A549 (cell line): ENCODE measurements around the gene TMEM63C. TPM values are rescaled to one million over a fixed set of nuclear protein-coding genes. Genes with fewer than 3 reads are reported as not detected.

ENCODE experiments used
- ATAC-seq, 2 experiments: fragments of 200-7000 bp in 1 of 2; fragments of >200 bp in 1 of 2; cut with Nextera tagmentation in 1 of 2; cut with Tn5 transposase in 1 of 2; 3 replicates each; pipeline versions ENCODE4 v1.8.0 to v1.9.1; 2018 to 2020; ENCODE audit warnings: mild to moderate bottlenecking in 1 of 2, moderate library complexity in 1 of 2
- CTCF ChIA-PET: fragments of 300-600 bp; sonication (Branson Sonifier 250); formaldehyde crosslinking; extraction: SDS; loops from one replicate; lab custom pipeline; 2021; ENCODE audit warnings: antibody characterized with exemption, inconsistent platforms; lab: Yijun Ruan, JAX
- POLR2A ChIA-PET: fragments of 350-600 bp; formaldehyde crosslinking; extraction: SDS; loops from one replicate; lab custom pipeline; 2021; ENCODE audit warnings: antibody characterized with exemption, inconsistent platforms; lab: Yijun Ruan, JAX
- DNase-seq, 2 experiments: peaks; one replicate each; pipeline versions ENCODE4 v3.0.0 to v3.0.0-alpha.2; 2011 to 2016; ENCODE audit warnings: low read depth in 1 of 2, low spot score in 1 of 2
- FAIRE-seq: peaks from 2 replicates; lab custom pipeline; 2011; peaks lifted over from hg19 to GRCh38; lab: Jason Lieb, UNC
- H3K27ac ChIP-seq, 2 experiments: fragments of >200 bp; sonication (Bioruptor Twin); formaldehyde crosslinking; 3 replicates each; pipeline ENCODE4 v1.5.1; 2016 to 2017
- H3K4me1 ChIP-seq: fragments of >200 bp; sonication (Bioruptor Twin); formaldehyde crosslinking; 3 replicates; pipeline ENCODE4 v1.6.1; 2016
- H3K4me2 ChIP-seq: fragments of >200 bp; sonication (Bioruptor Twin); formaldehyde crosslinking; 3 replicates; pipeline ENCODE4 v1.6.1; 2016
- H3K4me3 ChIP-seq: fragments of >200 bp; sonication (Bioruptor Twin); formaldehyde crosslinking; 3 replicates; pipeline ENCODE4 v1.5.1; 2016
- H3K9me3 ChIP-seq: fragments of >200 bp; sonication (Bioruptor Twin); formaldehyde crosslinking; 3 replicates; pipeline ENCODE4 v1.6.1; 2016
- CBX2 ChIP-seq: fragments of 200-600 bp; sonication (generic); IDR thresholded peaks from 2 replicates; pipeline ENCODE4 v1.6.1; 2016; ENCODE audit warnings: low read depth, mild to moderate bottlenecking, borderline replicate concordance
- CBX8 ChIP-seq: fragments of 200-600 bp; sonication (generic); IDR thresholded peaks from 2 replicates; pipeline ENCODE4 v1.6.1; 2016
- CHD4 ChIP-seq: fragments of 200-600 bp; sonication (generic); IDR thresholded peaks from 2 replicates; pipeline ENCODE4 v1.6.1; 2016; ENCODE audit warnings: antibody characterized with exemption, mild to moderate bottlenecking, borderline replicate concordance
- EHMT2 ChIP-seq: fragments of 200-600 bp; sonication (generic); IDR thresholded peaks from 2 replicates; pipeline ENCODE4 v1.6.1; 2016; ENCODE audit warnings: antibody characterized with exemption, low read depth, mild to moderate bottlenecking, moderate library complexity
- EP300 ChIP-seq, 2 experiments: fragments of >200 bp; sonication (Bioruptor Twin); formaldehyde crosslinking; IDR thresholded peaks; 2 replicates in 1 of 2; 3 replicates in 1 of 2; pipeline ENCODE4 v1.6.1; 2016 to 2017
- ESRRA ChIP-seq: fragments of 150-350 bp; IDR thresholded peaks from 2 replicates; pipeline ENCODE4 v1.6.1; 2014; ENCODE audit warnings: mild to moderate bottlenecking, low read length, borderline replicate concordance
- FOSL2 ChIP-seq, 2 experiments: fragments of 450-650 bp in 1 of 2; fragments of >200 bp in 1 of 2; sonication (Bioruptor Twin) in 1 of 2; formaldehyde crosslinking; IDR thresholded peaks; 2 replicates each; pipeline versions ENCODE4 v1.5.0 to v1.6.1; 2016 to 2020; ENCODE audit warnings: mild to moderate bottlenecking in 1 of 2, moderate library complexity in 1 of 2
- HDAC2 ChIP-seq: fragments of 200-600 bp; sonication (generic); IDR thresholded peaks from 2 replicates; pipeline ENCODE4 v1.6.1; 2016
- HOXB13 ChIP-seq: fragments of 250-450 bp; sonication (Bioruptor Pico); IDR thresholded peaks from 2 replicates; pipeline ENCODE4 v1.5.0; 2020; ENCODE audit warnings: low read depth, mild to moderate bottlenecking, moderate library complexity
- JUNB ChIP-seq: fragments of >200 bp; sonication (Bioruptor Twin); formaldehyde crosslinking; IDR thresholded peaks from 2 replicates; pipeline ENCODE4 v1.6.1; 2016
- KDM5A ChIP-seq: fragments of 200-600 bp; sonication (generic); IDR thresholded peaks from 2 replicates; pipeline ENCODE4 v1.6.1; 2016; ENCODE audit warnings: antibody characterized with exemption, mild to moderate bottlenecking
- MAFK ChIP-seq: fragments of 450-650 bp; IDR thresholded peaks from 2 replicates; pipeline ENCODE4 v1.6.1; 2014; ENCODE audit not compliant: partially characterized antibody
- NR3C1 ChIP-seq: fragments of >200 bp; sonication (Bioruptor Twin); formaldehyde crosslinking; IDR thresholded peaks from 3 replicates; pipeline ENCODE4 v1.6.1; 2017
- PHF8 ChIP-seq: fragments of 200-600 bp; sonication (generic); IDR thresholded peaks from 2 replicates; pipeline ENCODE4 v1.6.1; 2016; ENCODE audit warnings: low read depth, mild to moderate bottlenecking, antibody characterized with exemption, moderate library complexity, borderline replicate concordance
- POLR2A ChIP-seq: IDR thresholded peaks from 2 replicates; pipeline ENCODE4 v1.6.1; 2012; ENCODE audit warnings: mild to moderate bottlenecking, low read length
- RARB ChIP-seq: fragments of 250-450 bp; sonication (Bioruptor Pico); IDR thresholded peaks from 2 replicates; pipeline ENCODE4 v1.8.0; 2021; ENCODE audit warnings: mild to moderate bottlenecking, moderate library complexity
- SMC3 ChIP-seq: fragments of >200 bp; sonication (Bioruptor Twin); formaldehyde crosslinking; IDR thresholded peaks from 3 replicates; pipeline ENCODE4 v1.6.1; 2018; ENCODE audit warnings: inconsistent platforms
- ZC3H11A ChIP-seq: fragments of 450-650 bp; IDR thresholded peaks from 2 replicates; pipeline ENCODE4 v1.6.1; 2014; ENCODE audit warnings: antibody characterized with exemption, mild to moderate bottlenecking
- WGBS: methylation state at CpG from one replicate; pipeline ENCODE4 v1.1.6; 2017; ENCODE audit errors: missing lambda C conversion rate; 5-methylcytosine and 5-hydroxymethylcytosine counted together
- polyA plus RNA-seq, 4 experiments: library from polyadenylated mRNA; depleted of rRNA in 3 of 4; stranded (reverse); fragments of >200 nt; fragmentation: RNase III in 1 of 4; extraction: RNeasy Plus Mini Kit Qiagen cat#74134 plus additional on column Dnase treatment in 1 of 4; gene quantifications; 2 replicates in 3 of 4; 3 replicates in 1 of 4; pipeline ENCODE4 v1.2.3, GENCODE V29; 2011 to 2017
- TF ChIP-seq, protein P1 (sequence below): IDR thresholded peaks from 2 replicates; pipeline ENCODE4 v1.6.1; 2012
- TF ChIP-seq, protein P2 (sequence below): fragments of 450-650 bp; IDR thresholded peaks from 2 replicates; pipeline ENCODE4 v1.6.1; 2014; ENCODE audit warnings: antibody characterized with exemption
- TF ChIP-seq, protein P3 (sequence below): fragments of 250-450 bp; sonication (Bioruptor Pico); IDR thresholded peaks from 2 replicates; pipeline ENCODE4 v1.5.0; 2021; ENCODE audit warnings: mild to moderate bottlenecking, moderate library complexity, borderline replicate concordance
- TF ChIP-seq, protein P4 (sequence below): fragments of >200 bp; sonication (Bioruptor Twin); formaldehyde crosslinking; IDR thresholded peaks from 3 replicates; pipeline ENCODE4 v1.5.1; 2016
- TF ChIP-seq, protein P5 (sequence below): fragments of 250-450 bp; sonication (Bioruptor Pico); IDR thresholded peaks from 2 replicates; pipeline ENCODE4 v1.5.0; 2020; ENCODE audit warnings: low read depth, mild to moderate bottlenecking, moderate library complexity
- TF ChIP-seq, protein P6 (sequence below): fragments of >200 bp; sonication (Bioruptor Twin); formaldehyde crosslinking; IDR thresholded peaks from 2 replicates; pipeline ENCODE4 v1.6.1; 2016

TMEM63C gene
- polyA plus RNA-seq, 2 of the 4 experiments (the other 2 are of a cell fraction) = 0.43 to 0.57 TPM

DNA sequence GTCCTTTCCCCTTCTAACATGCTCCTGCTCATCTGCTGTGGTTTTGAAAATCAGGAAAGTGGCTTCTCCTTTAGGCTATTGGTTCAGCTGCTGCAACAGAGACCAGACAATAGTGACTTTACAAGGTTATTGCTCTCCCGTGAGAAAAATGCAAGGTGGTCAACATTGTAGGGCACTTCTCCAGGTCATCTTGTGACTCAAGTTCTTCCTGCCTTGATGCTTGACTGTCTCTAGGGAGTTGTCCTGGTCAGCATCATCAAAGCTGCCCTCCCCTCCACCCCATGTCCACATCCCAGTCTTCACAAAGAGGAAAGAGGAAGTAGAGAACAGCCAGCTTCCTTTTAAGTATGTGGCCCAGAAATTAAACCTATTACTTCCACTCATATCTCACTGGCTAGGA is 3.9 kb upstream of the TMEM63C start:
- 0% methylated on average over 1 of the region's 1 CpG for WGBS
- POLR2A ChIA-PET = no interaction called here
- H3K27ac ChIP-seq = no peak overlapping the region
- H3K4me2 ChIP-seq = no peak overlapping the region
- CTCF ChIA-PET = interaction anchor here (2.4 kb wide), 1 partner anchor 123 kb away, joined by 5 read pairs; no protein-coding TSS in a partner anchor
- H3K9me3 ChIP-seq = no peaks in the 10 kb centered on the region
- H3K4me1 ChIP-seq = peaks cover 12% of the 10 kb centered on the region; the same call in 2 of the 3 replicates
- peak; percentile 27 for TF ChIP-seq MAFK
- TF ChIP-seq, protein P1, sequence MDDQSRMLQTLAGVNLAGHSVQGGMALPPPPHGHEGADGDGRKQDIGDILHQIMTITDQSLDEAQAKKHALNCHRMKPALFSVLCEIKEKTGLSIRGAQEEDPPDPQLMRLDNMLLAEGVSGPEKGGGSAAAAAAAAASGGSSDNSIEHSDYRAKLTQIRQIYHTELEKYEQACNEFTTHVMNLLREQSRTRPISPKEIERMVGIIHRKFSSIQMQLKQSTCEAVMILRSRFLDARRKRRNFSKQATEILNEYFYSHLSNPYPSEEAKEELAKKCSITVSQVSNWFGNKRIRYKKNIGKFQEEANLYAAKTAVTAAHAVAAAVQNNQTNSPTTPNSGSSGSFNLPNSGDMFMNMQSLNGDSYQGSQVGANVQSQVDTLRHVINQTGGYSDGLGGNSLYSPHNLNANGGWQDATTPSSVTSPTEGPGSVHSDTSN = no peak
- ATAC-seq = no peak
- H3K4me3 ChIP-seq = no peak overlapping the region
- DNase-seq = peak in 1 of 2 experiments; percentile 50
- no peak for FAIRE-seq

DNA sequence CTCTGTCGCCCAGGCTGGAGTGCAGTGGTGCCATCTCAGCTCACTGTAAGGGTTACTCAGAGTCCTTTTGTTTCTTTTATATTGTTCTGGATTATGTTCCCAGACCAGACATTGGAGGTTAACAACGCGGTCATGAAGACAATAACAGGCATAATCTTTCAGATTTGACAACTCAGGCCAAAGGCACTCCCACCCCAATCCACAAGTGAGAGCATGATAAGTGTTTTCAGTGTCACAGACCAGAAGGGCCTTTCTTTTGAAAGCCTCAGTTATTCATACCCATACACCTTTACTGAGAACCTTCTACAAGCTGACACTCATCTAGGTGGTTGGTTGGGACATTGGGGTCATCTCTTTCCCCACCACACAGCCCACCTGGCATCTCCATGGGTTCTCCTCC is 2.9 kb upstream of the TMEM63C start:
- no peak overlapping the region for H3K27ac ChIP-seq
- no peak overlapping the region for H3K4me2 ChIP-seq
- peaks cover 12% of the 10 kb centered on the region; the same call in 2 of the 3 replicates for H3K4me1 ChIP-seq
- FAIRE-seq (no peak), DNase-seq (no peak), ATAC-seq (no peak)
- no peak overlapping the region for H3K4me3 ChIP-seq
- no peaks in the 10 kb centered on the region for H3K9me3 ChIP-seq
- WGBS = 57% methylated on average over 3 of the region's 3 CpGs
- CTCF ChIA-PET = interaction anchor here (1.6 to 2.4 kb wide), 2 partner anchors 27 to 122 kb away, joined by 4 to 5 read pairs; no protein-coding TSS in a partner anchor
- TF ChIP-seq, protein P2, sequence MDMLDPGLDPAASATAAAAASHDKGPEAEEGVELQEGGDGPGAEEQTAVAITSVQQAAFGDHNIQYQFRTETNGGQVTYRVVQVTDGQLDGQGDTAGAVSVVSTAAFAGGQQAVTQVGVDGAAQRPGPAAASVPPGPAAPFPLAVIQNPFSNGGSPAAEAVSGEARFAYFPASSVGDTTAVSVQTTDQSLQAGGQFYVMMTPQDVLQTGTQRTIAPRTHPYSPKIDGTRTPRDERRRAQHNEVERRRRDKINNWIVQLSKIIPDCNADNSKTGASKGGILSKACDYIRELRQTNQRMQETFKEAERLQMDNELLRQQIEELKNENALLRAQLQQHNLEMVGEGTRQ = no peak
- TF ChIP-seq, protein P3, sequence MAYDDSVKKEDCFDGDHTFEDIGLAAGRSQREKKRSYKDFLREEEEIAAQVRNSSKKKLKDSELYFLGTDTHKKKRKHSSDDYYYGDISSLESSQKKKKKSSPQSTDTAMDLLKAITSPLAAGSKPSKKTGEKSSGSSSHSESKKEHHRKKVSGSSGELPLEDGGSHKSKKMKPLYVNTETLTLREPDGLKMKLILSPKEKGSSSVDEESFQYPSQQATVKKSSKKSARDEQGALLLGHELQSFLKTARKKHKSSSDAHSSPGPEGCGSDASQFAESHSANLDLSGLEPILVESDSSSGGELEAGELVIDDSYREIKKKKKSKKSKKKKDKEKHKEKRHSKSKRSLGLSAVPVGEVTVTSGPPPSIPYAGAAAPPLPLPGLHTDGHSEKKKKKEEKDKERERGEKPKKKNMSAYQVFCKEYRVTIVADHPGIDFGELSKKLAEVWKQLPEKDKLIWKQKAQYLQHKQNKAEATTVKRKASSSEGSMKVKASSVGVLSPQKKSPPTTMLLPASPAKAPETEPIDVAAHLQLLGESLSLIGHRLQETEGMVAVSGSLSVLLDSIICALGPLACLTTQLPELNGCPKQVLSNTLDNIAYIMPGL (CRISPR knock-in tag) = no peak
- TF ChIP-seq ESRRA = no peak
- no peak for TF ChIP-seq CBX2
- POLR2A ChIA-PET = no interaction called here

DNA sequence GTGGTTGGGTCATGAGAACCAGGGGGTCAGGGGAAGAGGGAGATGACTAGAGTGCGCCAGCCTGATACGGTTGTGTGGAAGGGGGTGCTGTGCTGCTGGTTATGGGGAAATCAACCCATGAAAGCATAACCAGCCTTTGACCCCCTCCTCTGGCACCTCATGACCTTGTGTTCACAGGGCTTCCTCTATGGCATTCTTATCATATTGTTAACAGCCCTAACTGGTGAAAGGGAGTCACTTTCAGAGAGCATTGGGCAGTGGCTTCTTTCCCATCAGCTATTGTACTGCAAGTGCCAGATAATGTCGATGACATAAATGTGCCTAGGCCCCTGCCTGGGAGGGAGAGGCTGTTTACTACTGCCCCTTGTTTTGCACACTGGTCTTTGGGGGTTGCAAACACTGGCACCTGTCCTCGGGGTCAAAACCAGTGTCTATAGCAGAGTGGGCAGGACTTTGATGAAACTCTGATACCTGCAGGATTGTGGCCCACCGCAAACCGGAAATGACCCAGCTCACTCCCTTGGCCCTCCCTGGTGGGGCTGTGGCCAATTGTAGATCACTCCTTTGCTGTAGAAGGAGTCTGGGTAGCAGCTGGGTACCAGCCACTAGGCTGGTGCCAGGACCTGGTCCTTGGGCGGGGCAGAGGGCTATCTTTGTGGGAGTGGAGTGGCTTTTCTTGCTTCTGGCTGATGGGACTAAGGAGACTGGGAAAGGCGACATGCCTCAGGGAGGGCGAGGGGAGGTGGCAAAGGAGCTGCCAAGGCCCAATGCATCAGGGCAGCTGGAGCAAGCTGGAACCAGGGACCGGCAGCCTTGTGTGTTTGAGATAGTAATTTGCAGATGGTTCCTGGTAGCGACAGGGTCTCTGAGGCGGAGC is 634 bp upstream of the TMEM63C start:
- Histone ChIP-seq H3K27ac (peak overlapping the region in 1 of 2 experiments; percentile 78; a peak in 3 of 6 replicates), H3K4me2 (peak overlapping the region; percentile 94), H3K4me3 (peak overlapping the region; percentile 66), H3K4me1 (peaks cover 12% of the 10 kb centered on the region; the same call in 2 of the 3 replicates)
- DNase-seq (no peak), FAIRE-seq (no peak), ATAC-seq (peak; percentile 17 to 52)
- POLR2A ChIA-PET = no interaction called here
- CTCF ChIA-PET = interaction anchor here (0.6 to 1.9 kb wide), 7 partner anchors 16 to 322 kb away, joined by 3 to 10 read pairs (median 5); no protein-coding TSS in a partner anchor
- whole genome bisulfite sequencing = 39% methylated on average over 12 of the region's 12 CpGs
- TF ChIP-seq EP300 (IDR thresholded peaks at IDR 0.05) = no peak
- TF ChIP-seq RARB = no peak
- no peak for TF ChIP-seq CBX2
- TF ChIP-seq, protein P1 = no peak
- TF ChIP-seq KDM5A = no peak
- TF ChIP-seq, protein P4, sequence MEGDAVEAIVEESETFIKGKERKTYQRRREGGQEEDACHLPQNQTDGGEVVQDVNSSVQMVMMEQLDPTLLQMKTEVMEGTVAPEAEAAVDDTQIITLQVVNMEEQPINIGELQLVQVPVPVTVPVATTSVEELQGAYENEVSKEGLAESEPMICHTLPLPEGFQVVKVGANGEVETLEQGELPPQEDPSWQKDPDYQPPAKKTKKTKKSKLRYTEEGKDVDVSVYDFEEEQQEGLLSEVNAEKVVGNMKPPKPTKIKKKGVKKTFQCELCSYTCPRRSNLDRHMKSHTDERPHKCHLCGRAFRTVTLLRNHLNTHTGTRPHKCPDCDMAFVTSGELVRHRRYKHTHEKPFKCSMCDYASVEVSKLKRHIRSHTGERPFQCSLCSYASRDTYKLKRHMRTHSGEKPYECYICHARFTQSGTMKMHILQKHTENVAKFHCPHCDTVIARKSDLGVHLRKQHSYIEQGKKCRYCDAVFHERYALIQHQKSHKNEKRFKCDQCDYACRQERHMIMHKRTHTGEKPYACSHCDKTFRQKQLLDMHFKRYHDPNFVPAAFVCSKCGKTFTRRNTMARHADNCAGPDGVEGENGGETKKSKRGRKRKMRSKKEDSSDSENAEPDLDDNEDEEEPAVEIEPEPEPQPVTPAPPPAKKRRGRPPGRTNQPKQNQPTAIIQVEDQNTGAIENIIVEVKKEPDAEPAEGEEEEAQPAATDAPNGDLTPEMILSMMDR = no peak
- no peak for TF ChIP-seq EHMT2
- no peak for TF ChIP-seq ZC3H11A
- TF ChIP-seq JUNB = no peak
- TF ChIP-seq CHD4 = no peak
- TF ChIP-seq CBX8 = no peak
- TF ChIP-seq, protein P5, sequence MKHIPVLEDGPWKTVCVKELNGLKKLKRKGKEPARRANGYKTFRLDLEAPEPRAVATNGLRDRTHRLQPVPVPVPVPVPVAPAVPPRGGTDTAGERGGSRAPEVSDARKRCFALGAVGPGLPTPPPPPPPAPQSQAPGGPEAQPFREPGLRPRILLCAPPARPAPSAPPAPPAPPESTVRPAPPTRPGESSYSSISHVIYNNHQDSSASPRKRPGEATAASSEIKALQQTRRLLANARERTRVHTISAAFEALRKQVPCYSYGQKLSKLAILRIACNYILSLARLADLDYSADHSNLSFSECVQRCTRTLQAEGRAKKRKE (CRISPR knock-in tag) = no peak
- no peak for TF ChIP-seq HOXB13 (CRISPR knock-in tag)
- no peak for TF ChIP-seq HDAC2
- TF ChIP-seq FOSL2 (IDR thresholded peaks at IDR 0.05) = no peak
- TF ChIP-seq FOSL2 (CRISPR knock-in tag; IDR thresholded peaks at IDR 0.05) = no peak
- TF ChIP-seq SMC3 = no peak
- TF ChIP-seq NR3C1 = no peak
- TF ChIP-seq PHF8 = no peak
- TF ChIP-seq, protein P6, sequence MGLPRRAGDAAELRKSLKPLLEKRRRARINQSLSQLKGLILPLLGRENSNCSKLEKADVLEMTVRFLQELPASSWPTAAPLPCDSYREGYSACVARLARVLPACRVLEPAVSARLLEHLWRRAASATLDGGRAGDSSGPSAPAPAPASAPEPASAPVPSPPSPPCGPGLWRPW = no peak
- no peak for TF ChIP-seq POLR2A
- TF ChIP-seq, all 56 proteins: peak for 0
- no peaks in the 10 kb centered on the region for H3K9me3 ChIP-seq
